Coronary artery (tissue), 2 donors: Measurements from ENCODE around the gene CEACAM8.

Experiments
- DNase-seq: peaks from one replicate; pipeline ENCODE4 v3.0.0-alpha.2; 2017; ENCODE audit warnings: low spot score
- H3K27ac ChIP-seq, 2 donors: fragments of 200-600 bp; sonication (generic); one replicate each; pipeline ENCODE4 v1.5.1; 2016 to 2019
- H3K4me3 ChIP-seq: fragments of 200-600 bp; sonication (generic); 2 replicates; pipeline ENCODE4 v1.5.1; 2016; ENCODE audit warnings: mild to moderate bottlenecking, moderate library complexity
- CTCF ChIP-seq: fragments of 200-600 bp; sonication (generic); IDR thresholded peaks from one replicate; pipeline ENCODE4 v1.5.1; 2019; ENCODE audit warnings: antibody characterized with exemption

The CEACAM8 gene

GRCh38 chr19:42596391-42597072 is 1.8 kb upstream of the CEACAM8 start:
- Histone ChIP-seq H3K4me3 (no peak overlapping the region), H3K27ac (no peak overlapping the region)
- TF ChIP-seq CTCF = peak; percentile 95
- DNase-seq = no peak

- no peak overlapping the region for H3K27ac ChIP-seq
- no peak for DNase-seq
- H3K4me3 ChIP-seq = no peak overlapping the region
- no peak for TF ChIP-seq CTCF
Observed at GRCh38 chr19:42595550-42596172, 937 bp upstream of the CEACAM8 start.

GRCh38 chr19:42589792-42590191 is 4.9 kb downstream of the CEACAM8 start:
- H3K4me3 ChIP-seq = no peak overlapping the region
- H3K27ac ChIP-seq = no peak overlapping the region
- no peak for TF ChIP-seq CTCF
- no peak for DNase-seq

GRCh38 chr19:42584466-42584865 is 10.3 kb downstream of the CEACAM8 start:
- H3K4me3 ChIP-seq = no peak overlapping the region
- TF ChIP-seq CTCF = no peak
- no peak overlapping the region for H3K27ac ChIP-seq
- DNase-seq = no peak

GRCh38 chr19:42577016-42577415 is 17.7 kb downstream of the CEACAM8 start:
- no peak for DNase-seq
- H3K4me3 ChIP-seq = no peak overlapping the region
- H3K27ac ChIP-seq = no peak overlapping the region
- TF ChIP-seq CTCF = no peak

GRCh38 chr19:42576241-42576640 is 18.5 kb downstream of the CEACAM8 start:
- no peak overlapping the region for H3K4me3 ChIP-seq
- DNase-seq = no peak
- TF ChIP-seq CTCF = no peak
- no peak overlapping the region for H3K27ac ChIP-seq

GRCh38 chr19:42573642-42574041 is 21.1 kb downstream of the CEACAM8 start:
- DNase-seq = no peak
- Histone ChIP-seq H3K4me3 (no peak overlapping the region), H3K27ac (no peak overlapping the region)
- TF ChIP-seq CTCF = no peak
